ENCODE measurements around the gene INTS14. TPM values are rescaled to one million over a fixed set of nuclear protein-coding genes. Genes with fewer than 3 reads are reported as not detected.

Gene INTS14
- total RNA-seq, 1 donor, result 41.0 TPM

DNA sequence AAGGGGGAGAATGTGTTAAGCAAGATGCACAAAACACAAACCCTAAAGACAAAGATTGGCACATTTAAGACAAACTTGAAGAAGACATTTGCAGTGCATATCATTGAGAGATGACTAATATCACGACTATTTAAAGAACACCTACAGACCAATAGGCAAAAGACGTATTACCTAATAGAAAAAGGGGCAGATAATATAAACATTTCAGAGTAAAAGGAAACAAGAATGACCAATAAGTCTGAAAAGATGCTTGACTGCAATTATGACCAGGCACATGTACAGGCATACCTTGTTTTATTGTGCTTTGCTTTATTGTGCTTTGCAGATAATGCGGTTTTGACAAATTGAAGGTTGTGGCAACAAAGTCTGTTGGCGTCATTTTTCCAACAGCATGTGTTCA is 75.7 kb downstream of the INTS14 start:
- TF ChIP-seq, protein P1, sequence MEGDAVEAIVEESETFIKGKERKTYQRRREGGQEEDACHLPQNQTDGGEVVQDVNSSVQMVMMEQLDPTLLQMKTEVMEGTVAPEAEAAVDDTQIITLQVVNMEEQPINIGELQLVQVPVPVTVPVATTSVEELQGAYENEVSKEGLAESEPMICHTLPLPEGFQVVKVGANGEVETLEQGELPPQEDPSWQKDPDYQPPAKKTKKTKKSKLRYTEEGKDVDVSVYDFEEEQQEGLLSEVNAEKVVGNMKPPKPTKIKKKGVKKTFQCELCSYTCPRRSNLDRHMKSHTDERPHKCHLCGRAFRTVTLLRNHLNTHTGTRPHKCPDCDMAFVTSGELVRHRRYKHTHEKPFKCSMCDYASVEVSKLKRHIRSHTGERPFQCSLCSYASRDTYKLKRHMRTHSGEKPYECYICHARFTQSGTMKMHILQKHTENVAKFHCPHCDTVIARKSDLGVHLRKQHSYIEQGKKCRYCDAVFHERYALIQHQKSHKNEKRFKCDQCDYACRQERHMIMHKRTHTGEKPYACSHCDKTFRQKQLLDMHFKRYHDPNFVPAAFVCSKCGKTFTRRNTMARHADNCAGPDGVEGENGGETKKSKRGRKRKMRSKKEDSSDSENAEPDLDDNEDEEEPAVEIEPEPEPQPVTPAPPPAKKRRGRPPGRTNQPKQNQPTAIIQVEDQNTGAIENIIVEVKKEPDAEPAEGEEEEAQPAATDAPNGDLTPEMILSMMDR (IDR thresholded peaks at IDR 0.05; ENCODE audit: insufficient read depth, low read depth, low read length), result no peak
- H3K4me3 ChIP-seq (ENCODE audit: low read depth, low read length), result no peak overlapping the region
- no peak for DNase-seq (ENCODE audit: low read depth)

DNA sequence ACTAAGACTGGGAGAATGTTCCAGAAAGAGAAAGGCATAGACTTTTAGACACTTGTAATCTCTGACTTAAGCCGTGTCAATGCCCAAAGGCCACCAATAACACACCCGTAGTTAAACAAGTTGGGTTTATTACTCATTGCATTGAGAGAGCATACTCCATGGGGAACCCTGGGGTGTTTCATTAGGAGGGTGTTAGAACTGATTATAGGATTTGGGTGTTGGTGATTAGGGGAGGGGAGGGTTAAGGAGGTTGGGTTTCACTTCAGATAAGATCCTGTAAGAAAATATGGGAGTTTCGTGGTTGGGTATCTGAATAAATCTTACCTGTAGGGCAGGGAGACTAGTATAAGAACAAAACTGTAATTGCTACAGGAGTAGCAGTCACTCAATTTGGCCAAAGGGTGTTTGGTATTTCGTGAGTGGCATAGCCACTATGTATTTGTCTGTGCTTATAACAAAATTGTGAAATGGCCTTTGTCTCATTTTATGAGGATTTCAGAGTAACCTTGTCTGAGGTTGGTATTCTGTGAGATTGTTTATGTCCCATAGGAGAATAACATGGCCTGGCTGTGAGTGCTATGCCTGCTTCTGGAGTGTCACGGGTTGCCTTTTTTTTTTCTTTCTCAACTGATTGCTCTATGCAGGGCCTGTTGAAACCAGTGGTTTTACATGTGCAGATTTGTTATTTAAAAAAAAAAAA is 77.7 kb downstream of the INTS14 start:
- peak; percentile 74 for DNase-seq (ENCODE audit: low read depth)
- TF ChIP-seq, protein P1 (IDR thresholded peaks at IDR 0.05; ENCODE audit: insufficient read depth, low read depth, low read length), result no peak
- peak overlapping the region; percentile 2 for H3K4me3 ChIP-seq (ENCODE audit: low read depth, low read length)

DNA sequence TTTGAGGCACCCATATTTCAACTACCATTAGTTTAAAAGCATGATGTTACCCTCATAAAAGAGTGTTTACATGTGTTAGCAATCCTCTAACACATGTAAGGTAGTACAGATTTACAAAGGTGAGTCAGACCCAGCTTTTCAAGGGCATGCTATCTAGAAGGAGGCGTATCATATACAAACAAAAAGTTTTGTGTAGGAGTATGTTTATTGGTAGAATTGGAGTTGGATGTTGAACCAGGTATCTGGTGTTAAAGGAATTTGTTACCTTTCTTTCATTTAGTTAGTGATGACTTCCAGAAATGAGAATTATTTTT is 78.2 kb downstream of the INTS14 start:
- no peak overlapping the region for H3K4me3 ChIP-seq (ENCODE audit: low read depth, low read length)
- peak; percentile 92 for DNase-seq (ENCODE audit: low read depth)
- TF ChIP-seq, protein P1 (IDR thresholded peaks at IDR 0.05; ENCODE audit: insufficient read depth, low read depth, low read length), result no peak

GRCh38 chr15:65530318-65531111 is 80.4 kb downstream of the INTS14 start, which contains the start of gene HACD3:
HACD3 (plus strand) TSS chr15:65530463; CDS start chr15:65530632, 169 bp downstream.
- TF ChIP-seq, protein P1 (IDR thresholded peaks at IDR 0.05; ENCODE audit: insufficient read depth, low read depth, low read length), result no peak
- H3K4me3 ChIP-seq (ENCODE audit: low read depth, low read length), result peak within 1 kb of the TSS; percentile 72
- DNase-seq (ENCODE audit: low read depth), result peak; percentile 80

DNA sequence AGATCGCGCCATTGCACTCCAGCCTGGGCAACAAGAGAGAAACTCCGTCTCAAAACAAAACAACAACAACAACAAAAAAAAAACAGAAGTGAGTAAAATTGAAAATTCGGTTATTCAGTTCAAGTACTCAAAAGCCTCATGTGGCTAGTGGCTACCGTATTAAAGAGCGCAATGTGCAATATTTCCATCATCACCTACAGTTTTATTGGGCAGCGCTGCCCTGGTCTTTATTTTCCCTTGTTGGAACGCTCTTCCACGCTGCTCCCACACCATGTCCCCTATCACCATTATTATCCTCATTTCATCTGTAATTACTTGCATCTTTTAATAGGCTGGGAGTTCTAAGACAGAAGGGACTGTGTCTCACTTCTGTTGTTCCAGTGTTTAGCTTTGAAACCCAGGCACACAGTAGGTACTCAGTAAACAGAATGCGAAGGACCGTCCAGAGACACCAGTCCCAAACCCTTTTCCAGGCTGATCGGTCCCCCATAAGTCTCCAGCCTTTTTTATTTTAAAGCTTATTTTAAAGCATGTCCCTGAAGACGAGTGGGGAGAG is 81.1 kb downstream of the INTS14 start:
- peak; percentile 38 for DNase-seq (ENCODE audit: low read depth)
- peak overlapping the region; percentile 72 for H3K4me3 ChIP-seq (ENCODE audit: low read depth, low read length)
- TF ChIP-seq, protein P1 (IDR thresholded peaks at IDR 0.05; ENCODE audit: insufficient read depth, low read depth, low read length), result no peak

Small RNAs within 50 kb of the gene (small RNA-seq; reads per million reads assigned to genes)
- gene RNU6-19P, result not detected

Other genes with a start within 250 kb of the INTS14 start
- under 0.01 TPM in 2 replicates for gene IGDCC3, start 233.1 kb downstream of the INTS14 start, total RNA-seq
- 2.9 and 3.0 TPM in 2 replicates for gene IGDCC4, start 188.2 kb downstream of the INTS14 start, total RNA-seq
- gene DPP8, start 93.4 kb downstream of the INTS14 start, total RNA-seq, result 41.6 and 49.2 TPM in 2 replicates
- 57.0 and 92.0 TPM in 2 replicates for gene HACD3, start 80.7 kb downstream of the INTS14 start, total RNA-seq
- 5.2 and 9.3 TPM in 2 replicates for gene SLC24A1, start 10.8 kb upstream of the INTS14 start, total RNA-seq
- gene DENND4A, start 181.2 kb upstream of the INTS14 start, total RNA-seq, result 20.0 and 37.6 TPM in 2 replicates

Measured in fibroblast of villous mesenchyme (primary cell).